Activated gamma-delta T cell treated with Interleukin-2 at 50 U/mL for 16 hours (primary cell): ENCODE measurements around the gene GBP6.
"Not testable (repeated sequence)": the region's sequence is repeated elsewhere in the genome, so short reads cannot be mapped to it uniquely, and the experiment has no call there.

ENCODE experiments used
- DNase-seq: peaks from one replicate; pipeline ENCODE4 v3.0.0-alpha.2; 2020

Gene GBP6

DNA sequence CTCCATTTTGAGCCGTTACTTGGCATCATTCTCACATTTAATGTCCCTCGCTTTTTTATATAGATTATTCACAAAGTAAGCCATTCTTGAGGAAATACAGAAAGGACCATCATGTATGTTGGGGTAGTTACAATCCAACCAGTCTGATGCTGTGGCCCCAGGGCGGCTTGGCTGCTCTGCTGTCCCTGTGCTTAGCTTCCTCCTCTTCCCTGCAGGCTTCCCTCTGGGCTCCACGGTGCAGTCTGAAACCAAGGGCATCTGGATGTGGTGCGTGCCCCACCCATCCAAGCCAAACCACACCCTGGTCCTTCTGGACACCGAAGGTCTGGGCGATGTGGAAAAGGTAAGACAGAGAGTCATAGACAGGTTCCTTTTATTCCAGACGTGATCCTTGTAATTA is 5.5 kb downstream of the GBP6 start:
- DNase-seq = no peak

- not testable (repeated sequence) for DNase-seq
These were observed 10.0 kb downstream of the GBP6 start for GRCh38 chr1:89373810-89374209.

DNA sequence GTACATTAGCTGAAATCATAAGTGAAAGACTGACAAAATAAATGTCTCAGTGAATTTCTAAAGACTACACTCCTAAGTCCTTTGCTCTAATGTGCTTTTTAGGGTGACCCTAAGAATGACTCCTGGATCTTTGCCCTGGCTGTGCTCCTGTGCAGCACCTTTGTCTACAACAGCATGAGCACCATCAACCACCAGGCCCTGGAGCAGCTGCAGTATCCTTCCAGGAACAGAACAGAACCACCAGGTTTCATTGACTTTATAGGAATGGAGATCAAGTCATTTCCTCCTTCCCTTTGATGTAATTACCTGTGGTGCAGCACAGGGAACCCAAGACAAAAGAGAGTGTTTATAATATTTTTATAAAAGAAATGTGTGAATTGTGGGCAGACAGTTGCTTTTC is 14.1 kb downstream of the GBP6 start:
- DNase-seq = no peak

DNA sequence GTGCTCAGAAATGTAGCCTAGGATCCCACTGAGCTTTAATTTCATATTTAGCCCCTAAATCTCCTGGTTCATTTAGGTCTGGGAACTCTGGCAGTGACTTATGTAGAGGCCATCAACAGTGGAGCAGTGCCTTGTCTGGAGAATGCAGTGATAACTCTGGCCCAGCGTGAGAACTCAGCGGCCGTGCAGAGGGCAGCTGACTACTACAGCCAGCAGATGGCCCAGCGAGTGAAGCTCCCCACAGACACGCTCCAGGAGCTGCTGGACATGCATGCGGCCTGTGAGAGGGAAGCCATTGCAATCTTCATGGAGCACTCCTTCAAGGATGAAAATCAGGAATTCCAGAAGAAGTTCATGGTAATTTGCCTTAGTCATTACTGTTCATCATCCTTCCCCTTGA is 17.8 kb downstream of the GBP6 start:
- no peak for DNase-seq

DNA sequence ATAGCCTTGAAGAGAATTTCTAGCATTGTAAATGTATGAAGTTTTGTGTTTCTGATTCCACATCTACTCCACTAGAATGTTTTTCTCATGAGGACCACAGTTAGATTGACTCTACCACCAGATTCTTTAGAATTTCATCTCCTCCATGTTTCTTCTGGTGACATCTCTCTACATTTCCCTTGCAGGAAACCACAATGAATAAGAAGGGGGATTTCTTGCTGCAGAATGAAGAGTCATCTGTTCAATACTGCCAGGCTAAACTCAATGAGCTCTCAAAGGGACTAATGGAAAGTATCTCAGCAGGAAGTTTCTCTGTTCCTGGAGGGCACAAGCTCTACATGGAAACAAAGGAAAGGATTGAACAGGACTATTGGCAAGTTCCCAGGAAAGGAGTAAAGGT is 18.6 kb downstream of the GBP6 start:
- no peak for DNase-seq

DNA sequence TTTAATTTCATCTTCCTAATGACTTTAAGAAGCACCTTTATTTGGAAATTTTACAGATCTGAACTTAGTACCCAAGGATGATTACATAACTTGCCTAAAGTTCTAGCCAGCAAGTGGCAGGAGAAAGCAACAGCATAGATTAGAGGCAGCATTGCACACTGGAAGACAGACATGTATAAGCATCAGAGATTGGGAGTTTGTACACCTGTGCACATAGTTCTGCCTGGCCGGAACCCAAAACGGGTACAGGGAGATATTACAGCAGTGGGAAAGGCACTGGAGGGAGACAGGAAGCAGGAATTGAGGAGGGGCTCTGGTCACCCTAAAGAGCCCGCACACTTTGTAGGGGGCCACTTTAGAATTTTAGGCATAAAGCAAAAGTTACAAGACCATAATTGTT is 19.3 kb downstream of the GBP6 start:
- no peak for DNase-seq

DNA sequence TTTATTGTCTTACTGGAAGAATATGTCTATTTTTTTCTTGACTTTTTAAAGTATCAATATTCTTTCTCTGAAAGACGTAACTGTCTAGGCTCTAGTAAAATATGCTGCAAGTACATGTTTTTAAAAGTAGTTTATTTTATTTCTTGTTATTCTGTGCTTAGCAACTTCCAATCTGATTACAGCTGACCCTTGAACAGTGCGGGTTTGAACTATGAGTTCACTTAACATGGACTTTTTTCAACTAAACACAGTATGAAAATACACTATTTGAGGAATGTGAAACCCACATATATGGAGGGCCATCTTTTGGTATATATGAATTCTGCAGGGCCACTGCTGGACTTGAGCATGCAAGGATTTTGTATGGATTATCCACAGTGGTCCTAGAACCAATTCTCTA is 26.8 kb downstream of the GBP6 start:
- no peak for DNase-seq

- no peak for DNase-seq
These were observed 27.8 kb downstream of the GBP6 start for GRCh38 chr1:89391686-89392085.

DNA sequence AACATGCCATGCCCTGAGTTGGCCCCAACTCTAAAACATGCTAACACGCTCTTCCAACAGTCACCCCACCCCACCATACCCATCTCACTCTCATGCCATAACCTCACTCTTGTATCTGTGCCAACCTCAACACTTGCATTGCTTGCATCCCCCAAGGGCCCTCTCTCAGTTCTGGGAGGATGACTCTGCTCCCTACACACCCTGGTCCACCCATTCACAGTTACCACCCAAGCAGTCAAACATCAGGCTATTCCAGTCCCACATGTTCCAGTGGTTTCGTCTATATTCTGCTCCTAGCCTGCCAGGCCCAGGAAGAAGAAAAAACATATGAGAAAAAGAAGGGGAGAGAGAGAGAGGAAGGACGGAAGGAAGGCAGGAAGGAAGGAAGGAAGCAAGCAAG is 31.0 kb downstream of the GBP6 start:
- DNase-seq = no peak

DNA sequence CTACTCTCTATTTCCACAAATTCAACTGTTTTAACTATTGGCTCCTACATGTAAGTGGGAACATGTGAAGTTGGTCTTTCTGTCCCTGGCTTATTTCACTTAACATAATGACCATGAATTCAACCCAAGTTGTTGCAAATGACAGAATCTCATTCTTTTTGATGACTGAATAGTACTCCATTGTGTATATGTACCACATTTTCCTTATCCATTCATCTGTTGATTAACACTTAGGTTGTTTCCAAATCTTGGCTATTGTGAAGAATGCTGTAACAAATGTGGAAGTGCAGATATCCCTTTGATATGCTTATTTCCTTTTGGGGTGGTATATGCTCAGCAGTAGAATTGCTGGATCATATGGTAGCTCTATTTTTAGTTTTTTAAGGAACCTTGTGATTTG is 33.0 kb downstream of the GBP6 start:
- DNase-seq = no peak

DNA sequence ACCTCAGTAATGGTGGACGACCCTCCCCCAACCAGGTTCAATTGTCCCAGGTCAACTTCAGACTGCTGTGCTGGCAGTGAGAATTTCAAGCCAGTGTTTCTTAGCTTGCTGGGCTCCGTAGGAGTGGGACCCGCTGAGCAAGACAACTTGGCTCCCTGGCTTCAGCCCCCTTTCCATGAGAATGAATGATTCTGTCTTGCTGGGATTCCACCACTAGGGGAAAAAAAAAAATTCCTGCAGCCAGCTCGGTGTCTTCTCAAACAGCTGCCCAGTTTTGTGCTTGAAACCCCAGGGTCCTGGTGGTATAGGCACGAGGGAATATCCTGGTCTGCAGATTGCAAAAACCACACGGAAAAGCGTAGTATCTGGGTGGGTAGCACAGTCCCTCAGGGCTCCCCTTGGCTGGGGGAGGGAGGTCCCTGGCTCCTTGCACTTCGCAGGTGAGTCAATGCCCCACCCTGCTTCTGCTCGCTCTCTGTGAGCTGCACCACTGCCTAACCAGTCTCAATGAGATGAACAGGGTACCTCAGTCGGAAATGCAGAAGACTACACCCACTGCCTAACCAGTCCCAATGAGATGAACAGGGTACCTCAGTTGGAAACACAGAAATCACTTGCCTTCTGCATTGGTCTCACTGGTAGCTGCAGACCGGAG is 41.5 kb downstream of the GBP6 start:
- DNase-seq = no peak

GRCh38 chr1:89407360-89407759 is 43.5 kb downstream of the GBP6 start:
- DNase-seq = no peak

- not testable (repeated sequence) for DNase-seq
These were observed 43.9 kb downstream of the GBP6 start for GRCh38 chr1:89407768-89408167.

- no peak for DNase-seq
These were observed 61.2 kb downstream of the GBP6 start for GRCh38 chr1:89425056-89425455.

- DNase-seq = no peak
These were observed 65.2 kb downstream of the GBP6 start for GRCh38 chr1:89429062-89429461.

GRCh38 chr1:89429681-89430080 is 65.8 kb downstream of the GBP6 start:
- DNase-seq = not testable (repeated sequence)

- DNase-seq = no peak
These were observed 69.6 kb downstream of the GBP6 start for GRCh38 chr1:89433421-89433820.

DNA sequence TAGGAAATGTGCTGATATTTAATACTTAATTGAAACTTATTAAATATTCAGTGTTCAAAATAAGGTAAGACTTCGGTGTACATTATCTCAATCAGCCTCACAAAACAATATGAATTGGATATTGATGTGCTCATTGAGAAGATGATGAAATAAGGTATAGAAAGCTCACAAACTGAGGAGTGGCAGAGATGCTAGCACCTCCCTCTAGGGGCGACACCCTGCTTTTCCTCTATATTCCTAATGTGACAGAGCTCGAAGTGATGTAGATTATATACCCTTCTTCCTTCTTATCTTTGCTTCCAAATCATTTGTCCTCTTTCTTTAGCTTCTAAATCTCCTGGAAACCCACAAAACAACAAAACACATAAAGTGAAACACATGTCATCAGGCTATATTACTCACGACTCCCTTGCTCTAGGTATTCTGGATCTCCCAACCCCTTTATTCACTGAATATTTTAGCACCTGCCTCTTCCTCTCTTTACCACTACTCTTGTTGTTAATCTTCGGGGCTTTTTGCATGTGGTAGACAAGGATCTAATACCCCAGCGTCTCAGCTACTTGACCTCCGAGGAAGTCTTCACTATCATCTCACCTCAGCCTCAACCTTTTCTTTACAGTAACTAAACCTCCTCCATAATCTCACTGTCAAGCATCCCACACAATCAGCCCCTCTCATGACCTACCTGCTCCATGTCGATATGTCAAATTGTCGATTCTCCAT is 70.4 kb downstream of the GBP6 start:
- not testable (repeated sequence) for DNase-seq
